Keratinocyte (primary cell): ENCODE results near the gene MTA3. TPM values are rescaled to one million over a fixed set of nuclear protein-coding genes. Genes with fewer than 3 reads are reported as not detected.

Experiments
- DNase-seq: peaks from one replicate; pipeline ENCODE4 v3.0.0-alpha.2; 2011; ENCODE audit warnings: low read depth, missing footprints, low spot score
- FAIRE-seq: peaks from 2 replicates; lab custom pipeline; 2011; peaks lifted over from hg19 to GRCh38; lab: Jason Lieb, UNC
- H2AFZ ChIP-seq: 2 replicates; pipeline ENCODE4 v1.6.0; 2012; ENCODE audit warnings: low read length, control low read depth, inconsistent platforms; ENCODE audit not compliant: control insufficient read depth
- H3K27ac ChIP-seq: 2 replicates; pipeline ENCODE4 v1.5.1; 2011; ENCODE audit warnings: low read length; ENCODE audit not compliant: control insufficient read depth, insufficient read depth
- H3K27me3 ChIP-seq: 3 replicates; pipeline ENCODE4 v1.6.0; 2011; ENCODE audit warnings: low read length; ENCODE audit not compliant: control insufficient read depth, insufficient read depth; ENCODE audit errors: extremely low read depth
- H3K36me3 ChIP-seq, 2 experiments: 2 replicates in 1 of 2; 3 replicates in 1 of 2; pipeline ENCODE4 v1.5.1; 2011; ENCODE audit warnings: low read length in 2 of 2, mild to moderate bottlenecking in 1 of 2; ENCODE audit not compliant: control insufficient read depth in 2 of 2, insufficient read depth in 2 of 2; ENCODE audit errors: extremely low read depth in 1 of 2
- H3K4me1 ChIP-seq: 3 replicates; pipeline ENCODE4 v1.5.1; 2011; ENCODE audit warnings: low read length; ENCODE audit not compliant: control insufficient read depth, insufficient read depth; ENCODE audit errors: extremely low read depth
- H3K4me2 ChIP-seq: 3 replicates; pipeline ENCODE4 v1.6.0; 2011; ENCODE audit warnings: low read depth, low read length; ENCODE audit not compliant: control insufficient read depth, insufficient read depth; ENCODE audit errors: extremely low read depth
- H3K4me3 ChIP-seq, 3 experiments: fragments of 200-600 bp in 1 of 3; sonication (generic) in 1 of 3; 2 replicates in 2 of 3; 3 replicates in 1 of 3; pipeline ENCODE4 v1.5.1; 2011 to 2016; ENCODE audit warnings: low read length in 3 of 3, mild to moderate bottlenecking in 3 of 3, control low read depth in 2 of 3, inconsistent platforms in 1 of 3, low read depth in 1 of 3, mixed read lengths in 1 of 3, mixed run types in 1 of 3, moderate library complexity in 1 of 3; ENCODE audit not compliant: control insufficient read depth in 2 of 3, insufficient read depth in 2 of 3; ENCODE audit errors: extremely low read depth in 1 of 3
- H3K79me2 ChIP-seq: 2 replicates; pipeline ENCODE4 v1.6.0; 2012; ENCODE audit warnings: low read length; ENCODE audit not compliant: control insufficient read depth, insufficient read depth
- H3K9ac ChIP-seq: 3 replicates; pipeline ENCODE4 v1.6.0; 2011; ENCODE audit warnings: low read length; ENCODE audit not compliant: control insufficient read depth, insufficient read depth; ENCODE audit errors: extremely low read depth
- H3K9me1 ChIP-seq: 3 replicates; pipeline ENCODE4 v1.6.0; 2011; ENCODE audit warnings: low read length; ENCODE audit not compliant: control insufficient read depth, insufficient read depth; ENCODE audit errors: extremely low read depth
- H3K9me3 ChIP-seq: 2 replicates; pipeline ENCODE4 v1.5.1; 2012; ENCODE audit warnings: low read depth, low read length; ENCODE audit not compliant: control insufficient read depth
- H4K20me1 ChIP-seq: 3 replicates; pipeline ENCODE4 v1.6.0; 2011; ENCODE audit warnings: low read length; ENCODE audit not compliant: control insufficient read depth, insufficient read depth; ENCODE audit errors: extremely low read depth
- EZH2 ChIP-seq: IDR thresholded peaks from one replicate; pipeline ENCODE4 v1.6.1; 2012; ENCODE audit warnings: inconsistent platforms, mild to moderate bottlenecking, low read length, moderate library complexity
- dilution Hi-C: fragments of 300-500 bp; cut with MboI; formaldehyde crosslinking; loops from one replicate; pipeline ENCODE4 v1.7.0; 2020; ENCODE audit warnings: low sequenced_read_pairs; ENCODE audit not compliant: extremely low pct_ligation_motif_present
- polyA plus RNA-seq, 5 experiments: library from polyadenylated mRNA; depleted of rRNA in 3 of 5; stranded (reverse) in 3 of 5; stranded (forward) in 1 of 5; unstranded in 1 of 5; fragments of >200 nt; gene quantifications; 1 replicate in 1 of 5; 2 replicates in 3 of 5; 3 replicates in 1 of 5; pipeline versions ENCODE4 v1.2.1 to v1.2.3, GENCODE V29; 2011 to 2012; ENCODE audit warnings: missing spikeins in 2 of 5, low read depth in 1 of 5, low replicate concordance in 1 of 5
- TF ChIP-seq, protein P1 (sequence below), 3 experiments: IDR thresholded peaks in 1 of 3; conservative IDR thresholded peaks in 1 of 3; optimal IDR thresholded peaks in 1 of 3; 2 replicates in 2 of 3; 3 replicates in 1 of 3; pipeline versions ENCODE3 to v1.5.1; 2011; ENCODE audit warnings: low read length in 3 of 3, mild to moderate bottlenecking in 3 of 3, moderate library complexity in 2 of 3, control low read depth in 1 of 3, inconsistent platforms in 1 of 3; ENCODE audit not compliant: insufficient read depth in 2 of 3; ENCODE audit errors: extremely low read depth in 1 of 3

The MTA3 gene
- polyA plus RNA-seq, 1 donor (not counting 4 experiments of a cell fraction or from before 2014, with no cell fraction given): 34.3 TPM

DNA sequence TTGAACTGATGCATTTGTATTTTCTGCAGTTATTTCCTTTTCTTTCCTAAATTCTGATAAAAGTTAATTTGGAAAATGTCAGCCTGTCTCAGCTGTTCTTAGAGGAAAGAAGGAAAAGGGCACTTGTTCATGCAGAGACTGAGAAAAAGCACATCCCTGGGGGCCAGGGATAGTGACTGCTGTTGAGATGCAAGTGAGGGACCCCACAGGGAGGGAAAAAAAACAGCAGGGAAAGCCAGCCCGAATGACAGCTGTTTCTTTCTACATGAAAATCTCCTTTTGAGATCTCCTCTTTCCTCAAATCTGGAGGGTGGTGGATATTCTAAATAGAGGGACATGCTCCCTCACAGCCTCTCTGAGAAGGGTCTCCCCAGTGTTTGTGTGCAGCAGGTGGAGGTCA is 14.0 kb upstream of the MTA3 start:
- TF ChIP-seq, protein P1, sequence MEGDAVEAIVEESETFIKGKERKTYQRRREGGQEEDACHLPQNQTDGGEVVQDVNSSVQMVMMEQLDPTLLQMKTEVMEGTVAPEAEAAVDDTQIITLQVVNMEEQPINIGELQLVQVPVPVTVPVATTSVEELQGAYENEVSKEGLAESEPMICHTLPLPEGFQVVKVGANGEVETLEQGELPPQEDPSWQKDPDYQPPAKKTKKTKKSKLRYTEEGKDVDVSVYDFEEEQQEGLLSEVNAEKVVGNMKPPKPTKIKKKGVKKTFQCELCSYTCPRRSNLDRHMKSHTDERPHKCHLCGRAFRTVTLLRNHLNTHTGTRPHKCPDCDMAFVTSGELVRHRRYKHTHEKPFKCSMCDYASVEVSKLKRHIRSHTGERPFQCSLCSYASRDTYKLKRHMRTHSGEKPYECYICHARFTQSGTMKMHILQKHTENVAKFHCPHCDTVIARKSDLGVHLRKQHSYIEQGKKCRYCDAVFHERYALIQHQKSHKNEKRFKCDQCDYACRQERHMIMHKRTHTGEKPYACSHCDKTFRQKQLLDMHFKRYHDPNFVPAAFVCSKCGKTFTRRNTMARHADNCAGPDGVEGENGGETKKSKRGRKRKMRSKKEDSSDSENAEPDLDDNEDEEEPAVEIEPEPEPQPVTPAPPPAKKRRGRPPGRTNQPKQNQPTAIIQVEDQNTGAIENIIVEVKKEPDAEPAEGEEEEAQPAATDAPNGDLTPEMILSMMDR (optimal IDR thresholded peaks at IDR 0.05 in 1 of 3, IDR thresholded peaks at IDR 0.05 in 1 of 3, conservative IDR thresholded peaks at IDR 0.05 in 1 of 3; ENCODE audit: extremely low read depth in 1 of 3, insufficient read depth in 2 of 3, low read length in 3 of 3): no peak
- TF ChIP-seq EZH2: no peak
- H3K27me3 ChIP-seq: no peaks in the 10 kb centered on the region
- H3K27ac ChIP-seq: no peak overlapping the region
- FAIRE-seq: no peak
- no peaks in the 10 kb centered on the region for H3K36me3 ChIP-seq
- H2AFZ ChIP-seq: no peak overlapping the region
- no peaks in the 10 kb centered on the region for H3K9me1 ChIP-seq
- H3K4me2 ChIP-seq: no peak overlapping the region
- H3K9ac ChIP-seq: no peak overlapping the region
- dilution Hi-C loops: no loop called here
- H3K4me1 ChIP-seq: no peaks in the 10 kb centered on the region
- H3K4me3 ChIP-seq: no peak overlapping the region
- no peaks in the 10 kb centered on the region for H4K20me1 ChIP-seq
- H3K9me3 ChIP-seq: no peaks in the 10 kb centered on the region
- no peak for DNase-seq
- H3K79me2 ChIP-seq: no peaks in the 10 kb centered on the region

DNA sequence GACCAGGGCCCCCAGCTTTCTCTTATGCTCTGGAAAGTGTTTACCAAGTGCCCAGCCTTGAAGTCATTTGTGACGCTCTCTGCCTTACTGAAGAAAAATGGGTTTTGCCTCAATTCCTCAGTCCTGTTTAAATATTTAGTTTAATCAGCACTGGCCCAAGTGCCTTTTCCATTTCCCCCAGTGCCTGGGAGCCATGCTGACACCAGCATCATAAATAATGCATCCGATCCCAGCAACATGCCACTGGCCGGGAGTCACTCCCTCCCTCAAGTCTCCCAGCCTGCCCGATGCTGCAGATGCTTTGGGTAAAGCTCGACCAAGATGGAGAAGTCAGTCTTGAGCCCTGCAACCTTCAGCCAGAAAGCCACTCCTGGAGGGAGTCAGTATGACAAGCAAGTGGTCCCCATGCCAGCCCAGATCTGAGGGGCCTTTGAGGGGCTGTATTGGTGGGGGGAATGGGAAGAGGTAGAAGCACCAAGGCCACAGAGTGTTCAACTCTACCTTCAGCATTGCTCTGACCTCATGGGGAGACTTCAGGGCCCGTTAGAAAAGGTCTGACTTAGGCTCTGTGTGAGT is 12.0 kb upstream of the MTA3 start:
- Histone ChIP-seq H3K79me2 (no peaks in the 10 kb centered on the region), H4K20me1 (no peaks in the 10 kb centered on the region), H3K4me3 (no peak overlapping the region), H3K27me3 (no peaks in the 10 kb centered on the region), H3K4me1 (no peaks in the 10 kb centered on the region), H3K9me3 (no peaks in the 10 kb centered on the region), H3K27ac (no peak overlapping the region), H2AFZ (no peak overlapping the region), H3K4me2 (no peak overlapping the region), H3K9ac (no peak overlapping the region), H3K9me1 (no peaks in the 10 kb centered on the region), H3K36me3 (no peaks in the 10 kb centered on the region)
- FAIRE-seq (no peak), DNase-seq (no peak)
- dilution Hi-C loops: no loop called here
- TF ChIP-seq, protein P1 (optimal IDR thresholded peaks at IDR 0.05 in 1 of 3, IDR thresholded peaks at IDR 0.05 in 1 of 3, conservative IDR thresholded peaks at IDR 0.05 in 1 of 3; ENCODE audit: extremely low read depth in 1 of 3, insufficient read depth in 2 of 3, low read length in 3 of 3): no peak
- TF ChIP-seq EZH2: no peak
